Spleen (tissue), 11 donors: ENCODE measurements around the gene SORCS2. TPM values are rescaled to one million over a fixed set of nuclear protein-coding genes. Genes with fewer than 3 reads are reported as not detected.

Experiments used
- DNase-seq: peaks from one replicate; pipeline ENCODE4 v3.0.0-alpha.2; 2020
- H3K27ac ChIP-seq, 8 donors: fragments of 200-600 bp; sonication (generic) in 7 of 8; 1 replicate in 4 of 8; 2 replicates in 4 of 8; pipeline versions ENCODE4 v1.5.0 to v1.8.0; 2016 to 2021; ENCODE audit warnings: inconsistent platforms in 4 of 8, mild to moderate bottlenecking in 4 of 8, moderate library complexity in 1 of 8
- H3K27me3 ChIP-seq, 7 donors: fragments of 200-600 bp; sonication (generic) in 6 of 7; replicated peaks in 1 of 7; 1 replicate in 4 of 7; 2 replicates in 3 of 7; pipeline versions ENCODE4 v1.5.0 to v1.8.0; 2016 to 2021; ENCODE audit warnings: inconsistent platforms in 3 of 7, mild to moderate bottlenecking in 1 of 7
- H3K36me3 ChIP-seq, 6 donors: fragments of 200-600 bp; sonication (generic) in 5 of 6; 1 replicate in 4 of 6; 2 replicates in 2 of 6; pipeline versions ENCODE4 v1.5.0 to v1.8.0; 2016 to 2021; ENCODE audit warnings: inconsistent platforms in 2 of 6
- H3K4me1 ChIP-seq, 6 donors: fragments of 200-600 bp; sonication (generic) in 5 of 6; 1 replicate in 3 of 6; 2 replicates in 3 of 6; pipeline versions ENCODE4 v1.5.0 to v1.8.0; 2016 to 2021; ENCODE audit warnings: inconsistent platforms in 3 of 6
- H3K4me3 ChIP-seq, 8 donors: fragments of 200-600 bp; sonication (generic) in 7 of 8; 1 replicate in 4 of 8; 2 replicates in 4 of 8; pipeline versions ENCODE4 v1.5.0 to v1.8.0; 2016 to 2021; ENCODE audit warnings: inconsistent platforms in 4 of 8, mild to moderate bottlenecking in 4 of 8, moderate library complexity in 2 of 8
- H3K9me3 ChIP-seq, 8 donors: fragments of 200-600 bp; sonication (generic) in 7 of 8; 1 replicate in 4 of 8; 2 replicates in 4 of 8; pipeline versions ENCODE4 v1.5.0 to v1.8.0; 2016 to 2021; ENCODE audit warnings: inconsistent platforms in 4 of 8
- POLR2A ChIP-seq, 3 donors: fragments of 450-650 bp; IDR thresholded peaks; one replicate each; pipeline ENCODE4 v1.5.1; 2017; ENCODE audit warnings: antibody characterized with exemption in 3 of 3, mild to moderate bottlenecking in 1 of 3
- POLR2AphosphoS5 ChIP-seq, 3 donors: sonication (generic); formaldehyde crosslinking; IDR thresholded peaks; one replicate each; pipeline ENCODE4 v1.5.1; 2017; ENCODE audit warnings: antibody characterized with exemption in 3 of 3
- WGBS, 5 donors: extraction: QIAGEN DNeasy Blood & Tissue Kit in 3 of 5; methylation state at CpG; one replicate each; pipeline versions ENCODE4 v1.1.5 to v1.1.7; 2013 to 2018; 5-methylcytosine and 5-hydroxymethylcytosine counted together
- intact Hi-C: fragments of 100-400 bp; cut with DNase I; formaldehyde crosslinking; loops from one replicate; pipeline ENCODE4 v1.15.0; 2023; ENCODE audit warnings: low total_unique reads
- polyA plus RNA-seq, 3 donors: library from polyadenylated mRNA; stranded (reverse); fragments of 200-250 nt; gene quantifications; one replicate each; pipeline ENCODE4 v1.2.1, GENCODE V29; 2013
- total RNA-seq, 7 donors: library from RNA; depleted of rRNA in 3 of 7; stranded (reverse); fragments of >200 nt in 3 of 7; fragmentation: NEBNext Ultra II Directional in 4 of 7; extraction: Animal tissue kit (Norgen Biotek cat#: 25700) in 4 of 7; gene quantifications; one replicate each; pipeline versions ENCODE4 v1.1.0 to v1.2.1, GENCODE V29; 2016 to 2021
- TF ChIP-seq, protein P1 (sequence below), 11 experiments: fragments of 200-600 bp in 7 of 11; fragments of 450-650 bp in 4 of 11; sonication (generic) in 4 of 11; IDR thresholded peaks in 8 of 11; conservative IDR thresholded peaks in 3 of 11; 1 replicate in 7 of 11; 2 replicates in 4 of 11; pipeline versions ENCODE4 v1.4.0 to v1.8.0; 2016 to 2021; ENCODE audit warnings: antibody characterized with exemption in 11 of 11, inconsistent platforms in 4 of 11, mild to moderate bottlenecking in 1 of 11
- donor health status: healthy with polysubstance abuse.
- donor health status: DM: no; HTN: no; CAD: no; lungs with moderate emphysema.
- donor health status: DM: no; HTN: no; CAD: no.
- donor health status: Bipolar disorder and iron deficiency.
- donor health status: healthy.
- donor health status: DM: no; HTN: no; CAD: no.
- donor health status: DM: yes; HTN: yes; CAD: no.

The SORCS2 gene
- total and polyA plus RNA-seq, 10 donors: 0.33 to 1.6 (median 0.60) TPM

DNA sequence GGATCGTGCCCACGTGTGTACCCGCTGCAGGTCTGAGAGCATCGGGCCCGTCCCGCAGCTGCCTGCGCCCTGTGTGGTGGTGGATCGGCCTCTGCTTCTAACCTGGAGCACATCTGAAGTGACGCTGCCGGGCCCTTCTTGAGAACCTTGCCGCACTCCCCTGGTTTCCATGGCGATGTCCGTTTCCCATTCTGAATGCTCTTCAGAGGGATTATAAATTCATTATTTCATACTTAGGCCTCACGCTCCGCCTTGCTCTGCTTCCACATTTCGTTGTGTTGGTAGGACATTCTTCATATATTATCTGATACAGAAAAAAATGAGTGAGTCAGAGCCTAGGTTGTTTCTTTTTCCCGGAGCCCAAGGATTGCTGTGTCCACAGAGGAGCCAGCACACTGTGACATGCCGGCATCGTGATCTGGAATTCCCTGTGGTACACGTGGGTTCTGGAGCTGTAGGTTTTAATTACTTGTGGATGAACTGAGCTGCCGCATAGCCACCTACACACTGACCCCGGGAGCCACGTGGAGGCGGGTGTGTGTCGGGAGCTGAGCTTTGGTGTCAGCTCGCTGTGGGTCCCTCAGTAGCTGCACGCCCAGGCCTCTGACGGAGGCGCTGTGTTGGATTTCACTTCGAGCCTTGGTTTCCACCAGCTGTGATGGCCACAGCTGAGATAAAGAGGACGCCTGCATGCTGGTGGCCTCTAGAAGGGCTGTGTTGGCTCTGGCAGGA, 179.0 kb downstream of the SORCS2 start:
- no peak for DNase-seq
- TF ChIP-seq POLR2A (IDR thresholded peaks at IDR 0.05) (no peak), POLR2AphosphoS5 (IDR thresholded peaks at IDR 0.05) (no peak)
- TF ChIP-seq, protein P1, sequence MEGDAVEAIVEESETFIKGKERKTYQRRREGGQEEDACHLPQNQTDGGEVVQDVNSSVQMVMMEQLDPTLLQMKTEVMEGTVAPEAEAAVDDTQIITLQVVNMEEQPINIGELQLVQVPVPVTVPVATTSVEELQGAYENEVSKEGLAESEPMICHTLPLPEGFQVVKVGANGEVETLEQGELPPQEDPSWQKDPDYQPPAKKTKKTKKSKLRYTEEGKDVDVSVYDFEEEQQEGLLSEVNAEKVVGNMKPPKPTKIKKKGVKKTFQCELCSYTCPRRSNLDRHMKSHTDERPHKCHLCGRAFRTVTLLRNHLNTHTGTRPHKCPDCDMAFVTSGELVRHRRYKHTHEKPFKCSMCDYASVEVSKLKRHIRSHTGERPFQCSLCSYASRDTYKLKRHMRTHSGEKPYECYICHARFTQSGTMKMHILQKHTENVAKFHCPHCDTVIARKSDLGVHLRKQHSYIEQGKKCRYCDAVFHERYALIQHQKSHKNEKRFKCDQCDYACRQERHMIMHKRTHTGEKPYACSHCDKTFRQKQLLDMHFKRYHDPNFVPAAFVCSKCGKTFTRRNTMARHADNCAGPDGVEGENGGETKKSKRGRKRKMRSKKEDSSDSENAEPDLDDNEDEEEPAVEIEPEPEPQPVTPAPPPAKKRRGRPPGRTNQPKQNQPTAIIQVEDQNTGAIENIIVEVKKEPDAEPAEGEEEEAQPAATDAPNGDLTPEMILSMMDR (IDR thresholded peaks at IDR 0.05 in 8 of 11, conservative IDR thresholded peaks at IDR 0.05 in 3 of 11): no peak
- intact Hi-C loops: no loop called here
- 81 to 89% (median 85%) methylated on average over 14 to 31 of the region's 31 CpGs for WGBS, 5 donors
- H3K9me3 ChIP-seq: no peaks in the 10 kb centered on the region
- H3K4me1 ChIP-seq: no peaks in the 10 kb centered on the region
- no peak overlapping the region for H3K4me3 ChIP-seq
- peaks cover 0 to 64% (median 0%) of the 10 kb centered on the region in 7 donors for H3K27me3 ChIP-seq
- H3K27ac ChIP-seq: no peak overlapping the region
- H3K36me3 ChIP-seq: no peaks in the 10 kb centered on the region

DNA sequence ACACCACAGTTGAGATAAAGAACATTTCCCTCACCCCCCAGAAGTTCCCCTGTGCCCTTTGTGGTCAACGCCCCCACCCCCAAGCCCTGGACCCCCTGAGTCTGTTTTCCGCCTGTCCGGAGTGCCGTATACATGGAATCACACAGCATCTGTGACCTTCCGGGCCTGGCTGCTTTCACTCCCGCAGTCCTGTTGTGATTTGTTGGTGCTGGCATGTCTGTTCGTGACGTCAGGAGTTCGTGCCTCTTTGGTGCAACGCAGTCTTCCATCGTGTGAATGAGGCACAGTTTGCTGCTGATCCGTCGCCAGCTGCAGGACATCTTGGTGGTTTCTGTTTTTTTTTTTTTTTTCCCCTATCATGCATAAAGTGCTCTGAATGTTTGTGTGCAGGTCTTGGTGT, 180.3 kb downstream of the SORCS2 start:
- Histone ChIP-seq H3K27ac (no peak overlapping the region), H3K27me3 (peaks cover 0 to 64% (median 0%) of the 10 kb centered on the region in 7 donors), H3K36me3 (no peaks in the 10 kb centered on the region), H3K4me1 (no peaks in the 10 kb centered on the region), H3K9me3 (peaks cover 0 to 2% (median 0%) of the 10 kb centered on the region in 8 donors), H3K4me3 (no peak overlapping the region)
- 80 to 86% (median 84%) methylated on average over 13 of the region's 13 CpGs for WGBS, 5 donors
- no peak for DNase-seq
- intact Hi-C loops: no loop called here
- TF ChIP-seq, protein P1 (IDR thresholded peaks at IDR 0.05 in 8 of 11, conservative IDR thresholded peaks at IDR 0.05 in 3 of 11): no peak
- no peak for TF ChIP-seq POLR2AphosphoS5 (IDR thresholded peaks at IDR 0.05)
- TF ChIP-seq POLR2A (IDR thresholded peaks at IDR 0.05): no peak

DNA sequence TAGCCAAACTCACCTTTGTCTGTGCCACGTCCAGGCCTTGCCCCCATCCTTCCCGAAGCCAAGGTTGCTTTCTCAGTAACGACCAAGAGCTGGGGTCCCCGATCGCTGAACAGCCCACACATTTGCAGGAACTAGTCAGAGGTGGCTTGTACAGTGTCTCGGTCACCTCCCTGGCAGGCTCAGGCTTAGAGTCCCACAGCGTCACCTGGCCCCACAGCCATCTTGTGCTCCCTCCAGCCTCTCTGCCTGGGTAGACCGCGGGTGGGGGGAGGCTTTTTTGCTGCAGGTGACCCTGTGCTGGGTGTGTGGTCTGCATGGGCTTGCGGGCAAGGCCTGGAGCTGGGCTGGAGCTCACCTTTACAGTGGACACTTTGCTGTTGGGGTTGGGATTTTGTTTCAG, 182.2 kb downstream of the SORCS2 start:
- TF ChIP-seq POLR2AphosphoS5 (IDR thresholded peaks at IDR 0.05): no peak
- no peak for TF ChIP-seq POLR2A (IDR thresholded peaks at IDR 0.05)
- TF ChIP-seq, protein P1 (IDR thresholded peaks at IDR 0.05 in 8 of 11, conservative IDR thresholded peaks at IDR 0.05 in 3 of 11): no peak
- DNase-seq: no peak
- Histone ChIP-seq H3K9me3 (peaks cover 0 to 16% (median 3%) of the 10 kb centered on the region in 8 donors), H3K27me3 (peaks cover 0 to 62% (median 0%) of the 10 kb centered on the region in 7 donors), H3K27ac (no peak overlapping the region), H3K36me3 (no peaks in the 10 kb centered on the region), H3K4me3 (no peak overlapping the region), H3K4me1 (no peaks in the 10 kb centered on the region)
- WGBS, 5 donors: 85 to 94% (median 91%) methylated on average over 7 to 10 of the region's 10 CpGs
- intact Hi-C loops: no loop called here

DNA sequence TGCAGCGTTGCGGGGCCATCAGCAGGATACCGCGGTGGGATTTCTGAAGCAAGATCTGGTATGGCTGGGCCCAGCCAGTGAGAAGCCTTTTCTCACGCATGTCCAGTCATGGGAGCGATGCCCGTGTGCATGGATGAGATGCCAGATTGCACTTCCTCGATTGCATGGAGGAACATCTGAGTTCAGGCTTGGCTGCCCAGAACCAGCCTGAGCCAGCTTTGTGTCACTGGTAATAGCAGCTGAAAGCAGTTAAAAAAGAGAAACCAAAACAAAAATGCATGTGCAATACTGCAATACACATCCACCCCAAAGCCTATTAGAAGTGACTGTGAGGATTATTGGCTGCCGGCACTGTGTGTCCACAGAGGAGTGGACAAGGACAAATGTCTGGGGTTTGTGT, 183.1 kb downstream of the SORCS2 start:
- Histone ChIP-seq H3K4me3 (no peak overlapping the region), H3K36me3 (no peaks in the 10 kb centered on the region), H3K27ac (no peak overlapping the region), H3K27me3 (peaks cover 0 to 62% (median 0%) of the 10 kb centered on the region in 7 donors), H3K9me3 (peaks cover 0 to 16% (median 3%) of the 10 kb centered on the region in 8 donors), H3K4me1 (no peaks in the 10 kb centered on the region)
- no peak for DNase-seq
- 72 to 74% (median 73%) methylated on average over 9 of the region's 9 CpGs for WGBS, 5 donors
- intact Hi-C loops: no loop called here
- TF ChIP-seq POLR2A (IDR thresholded peaks at IDR 0.05): no peak
- TF ChIP-seq, protein P1 (IDR thresholded peaks at IDR 0.05 in 8 of 11, conservative IDR thresholded peaks at IDR 0.05 in 3 of 11): no peak
- no peak for TF ChIP-seq POLR2AphosphoS5 (IDR thresholded peaks at IDR 0.05)
